Activated CD4-positive, alpha-beta T cell treated with anti-CD3 and anti-CD28 coated beads, Interleukin-2, amount 10 ng/mL, durations not matched to agents 24 days and 14 days (primary cell): ENCODE results near the gene DAPL1. TPM values are rescaled to one million over a fixed set of nuclear protein-coding genes. Genes with fewer than 3 reads are reported as not detected.
"Not testable (repeated sequence)": the region's sequence is repeated elsewhere in the genome, so short reads cannot be mapped to it uniquely, and the experiment has no call there.

Experiments used
- DNase-seq: peaks from one replicate; pipeline ENCODE4 v3.0.0; 2022
- H3K27ac Mint-ChIP-seq: one replicate; pipeline ENCODE4 v1.8.0; 2022; ENCODE audit warnings: mild to moderate bottlenecking, mixed read lengths
- H3K27me3 Mint-ChIP-seq: one replicate; pipeline ENCODE4 v1.8.0; 2022; ENCODE audit warnings: mixed read lengths
- H3K36me3 Mint-ChIP-seq: one replicate; pipeline ENCODE4 v1.8.0; 2022; ENCODE audit warnings: low read depth, mild to moderate bottlenecking, mixed read lengths
- H3K4me1 Mint-ChIP-seq: one replicate; pipeline ENCODE4 v1.8.0; 2021; ENCODE audit warnings: mixed read lengths
- H3K4me3 Mint-ChIP-seq: one replicate; pipeline ENCODE4 v1.8.0; 2022; ENCODE audit warnings: mild to moderate bottlenecking, moderate library complexity, mixed read lengths
- H3K9me3 Mint-ChIP-seq: one replicate; pipeline ENCODE4 v1.8.0; 2021; ENCODE audit warnings: mixed read lengths
- intact Hi-C: fragments of 100-400 bp; cut with micrococcal nuclease; formaldehyde crosslinking; loops from one replicate; pipeline ENCODE4 v1.15.1; 2023
- total RNA-seq: library from RNA; stranded (reverse); gene quantifications from 2 replicates; pipeline ENCODE4 v1.2.3, GENCODE V29; 2022

The DAPL1 gene
- total RNA-seq, 1 donor from 2014 or later: not detected

DNA sequence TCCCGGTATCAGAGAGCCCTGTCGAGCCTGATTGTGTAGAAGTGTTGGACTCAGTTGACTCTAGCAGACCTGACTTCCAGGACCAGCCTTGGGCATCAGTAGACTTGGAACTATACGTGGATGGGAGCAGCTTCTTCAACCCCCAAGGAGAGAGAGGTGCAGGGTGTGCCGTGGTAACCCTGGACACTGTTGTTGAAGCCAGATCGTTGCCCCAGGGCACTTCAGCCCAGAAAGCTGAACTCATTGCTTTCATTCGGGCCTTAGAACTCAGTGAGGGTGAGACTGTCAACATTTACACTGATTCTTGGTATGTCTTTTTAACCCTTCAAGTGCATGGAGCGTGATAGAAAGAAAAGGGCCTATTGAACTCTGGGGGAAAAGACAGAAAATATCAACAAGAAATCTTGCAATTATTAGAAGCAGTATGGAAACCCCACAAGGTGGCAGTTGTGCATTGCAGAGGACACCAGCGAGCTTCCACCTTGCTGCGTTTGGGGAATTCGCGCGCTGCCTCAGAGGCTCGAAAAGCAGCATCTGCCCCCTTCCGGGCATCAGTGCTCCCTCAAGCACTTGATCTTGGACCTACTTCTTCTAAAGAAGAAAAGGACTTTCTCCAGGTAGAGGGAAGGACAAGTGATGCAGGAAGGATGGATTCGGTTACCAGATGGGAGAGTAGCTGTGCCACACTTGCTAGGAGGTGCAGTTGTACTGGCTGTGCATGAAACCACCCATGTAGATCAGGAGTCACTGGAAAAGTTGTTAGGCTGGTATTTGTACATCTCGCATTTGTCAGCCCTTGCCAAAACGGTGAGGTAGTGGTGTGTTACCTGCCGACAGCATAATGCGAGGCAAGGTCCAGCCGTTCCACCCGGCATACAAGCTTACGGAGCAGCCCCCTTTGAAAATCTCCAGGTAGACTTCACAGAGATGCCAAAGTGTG is 53.2 kb downstream of the DAPL1 start:
- H3K27ac Mint-ChIP-seq, H3K36me3 Mint-ChIP-seq, H3K4me1 Mint-ChIP-seq, H3K9me3 Mint-ChIP-seq, H3K27me3 Mint-ChIP-seq, DNase-seq, intact Hi-C loops, H3K4me3 Mint-ChIP-seq: not testable (repeated sequence)

DNA sequence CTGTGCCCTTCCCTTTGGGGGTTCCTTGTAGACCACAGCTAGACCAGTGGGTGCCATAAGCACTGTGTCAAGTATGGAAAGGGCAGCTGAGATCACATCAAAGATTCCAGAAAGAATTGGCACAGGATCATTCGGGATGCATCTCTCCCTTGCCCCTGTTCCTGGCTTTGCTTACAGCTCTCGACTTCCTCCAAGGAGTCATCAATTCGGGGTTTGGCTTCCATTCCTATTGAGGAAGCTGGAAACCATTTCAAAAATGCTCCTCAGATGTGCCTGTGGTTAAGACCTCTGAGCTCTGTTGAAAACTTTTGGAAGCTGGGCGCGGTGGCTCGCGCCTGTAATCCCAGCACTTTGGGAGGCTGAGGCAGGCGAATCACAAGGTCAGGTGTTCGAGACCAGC is 65.1 kb downstream of the DAPL1 start:
- H3K9me3 Mint-ChIP-seq, H3K36me3 Mint-ChIP-seq, intact Hi-C loops, DNase-seq, H3K4me3 Mint-ChIP-seq, H3K27me3 Mint-ChIP-seq, H3K27ac Mint-ChIP-seq, H3K4me1 Mint-ChIP-seq: not testable (repeated sequence)

DNA sequence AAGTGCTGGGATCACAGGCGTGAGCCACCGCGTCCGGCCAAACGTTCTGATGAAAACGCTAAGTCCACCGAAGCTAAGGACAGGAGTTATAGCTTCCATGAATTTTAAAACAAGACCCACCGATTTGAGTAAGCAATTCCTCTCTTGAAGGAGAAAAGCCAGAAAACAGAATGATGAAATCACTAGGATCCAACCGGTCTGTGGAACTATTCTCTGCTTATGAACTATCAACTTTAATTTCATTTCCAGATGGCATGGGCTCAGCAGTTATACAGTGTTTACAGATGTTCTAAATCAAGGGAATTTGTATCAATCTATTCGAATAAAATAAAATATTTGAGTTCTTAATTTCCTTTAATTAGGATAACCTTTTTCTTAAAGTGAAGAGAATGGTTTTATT is 66.5 kb downstream of the DAPL1 start:
- intact Hi-C loops, H3K27me3 Mint-ChIP-seq, H3K4me3 Mint-ChIP-seq, H3K4me1 Mint-ChIP-seq, H3K9me3 Mint-ChIP-seq, DNase-seq, H3K27ac Mint-ChIP-seq, H3K36me3 Mint-ChIP-seq: not testable (repeated sequence)

DNA sequence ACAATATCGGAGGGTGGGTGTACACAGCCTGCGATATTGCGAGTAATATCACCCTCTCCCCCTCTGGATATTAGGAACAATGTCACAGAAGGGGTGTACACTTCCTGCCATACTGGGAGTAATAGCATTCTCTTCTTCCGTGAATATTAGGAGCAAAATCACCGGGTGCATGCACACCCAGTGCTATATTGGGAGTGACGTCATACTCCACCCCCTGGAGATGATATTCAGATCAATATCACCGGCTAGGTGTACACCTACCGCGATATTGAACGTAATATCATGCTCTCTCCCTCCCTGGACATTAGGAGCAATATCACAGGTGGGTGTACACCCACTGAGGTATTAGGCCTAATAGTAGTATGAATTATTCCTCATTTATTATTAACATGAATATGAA is 70.4 kb downstream of the DAPL1 start:
- H3K4me1 Mint-ChIP-seq, H3K36me3 Mint-ChIP-seq, H3K27ac Mint-ChIP-seq, DNase-seq, H3K4me3 Mint-ChIP-seq, H3K27me3 Mint-ChIP-seq, H3K9me3 Mint-ChIP-seq, intact Hi-C loops: not testable (repeated sequence)

Other genes starting within 250 kb of the DAPL1 start
- 0.33 and 0.37 TPM in 2 replicates for gene TANC1, start 173.3 kb downstream of the DAPL1 start, total RNA-seq